ENCODE measurements around the gene FAM210A. TPM values are rescaled to one million over a fixed set of nuclear protein-coding genes. Genes with fewer than 3 reads are reported as not detected.

FAM210A gene
- polyA plus RNA-seq, 2 of the 4 experiments (the other 2 are of a cell fraction) = 17.1 to 26.2 TPM

- POLR2A ChIA-PET = no interaction called here
- TF ChIP-seq ATOH8 (CRISPR knock-in tag; IDR thresholded peaks at IDR 0.05; ENCODE audit: low read depth) = no peak
- TF ChIP-seq EHF (CRISPR knock-in tag; IDR thresholded peaks at IDR 0.05) = no peak
- TF ChIP-seq, protein P1, sequence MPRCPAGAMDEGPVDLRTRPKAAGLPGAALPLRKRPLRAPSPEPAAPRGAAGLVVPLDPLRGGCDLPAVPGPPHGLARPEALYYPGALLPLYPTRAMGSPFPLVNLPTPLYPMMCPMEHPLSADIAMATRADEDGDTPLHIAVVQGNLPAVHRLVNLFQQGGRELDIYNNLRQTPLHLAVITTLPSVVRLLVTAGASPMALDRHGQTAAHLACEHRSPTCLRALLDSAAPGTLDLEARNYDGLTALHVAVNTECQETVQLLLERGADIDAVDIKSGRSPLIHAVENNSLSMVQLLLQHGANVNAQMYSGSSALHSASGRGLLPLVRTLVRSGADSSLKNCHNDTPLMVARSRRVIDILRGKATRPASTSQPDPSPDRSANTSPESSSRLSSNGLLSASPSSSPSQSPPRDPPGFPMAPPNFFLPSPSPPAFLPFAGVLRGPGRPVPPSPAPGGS (IDR thresholded peaks at IDR 0.05) = no peak
- no peak for TF ChIP-seq CHD4 (IDR thresholded peaks at IDR 0.05; ENCODE audit: borderline replicate concordance)
- TF ChIP-seq, protein P2, sequence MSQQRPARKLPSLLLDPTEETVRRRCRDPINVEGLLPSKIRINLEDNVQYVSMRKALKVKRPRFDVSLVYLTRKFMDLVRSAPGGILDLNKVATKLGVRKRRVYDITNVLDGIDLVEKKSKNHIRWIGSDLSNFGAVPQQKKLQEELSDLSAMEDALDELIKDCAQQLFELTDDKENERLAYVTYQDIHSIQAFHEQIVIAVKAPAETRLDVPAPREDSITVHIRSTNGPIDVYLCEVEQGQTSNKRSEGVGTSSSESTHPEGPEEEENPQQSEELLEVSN (IDR thresholded peaks at IDR 0.05; ENCODE audit: borderline replicate concordance, low read depth) = no peak
- no peak overlapping the region for H3K4me3 ChIP-seq
- no peak overlapping the region for H3K4me2 ChIP-seq
- peaks cover 5% of the 10 kb centered on the region; the same call in 1 of the 3 replicates for H3K4me1 ChIP-seq
- no peak overlapping the region for H3K27ac ChIP-seq
- CTCF ChIA-PET = interaction anchor here (1.8 kb wide), 1 partner anchor 409 kb away, joined by 6 read pairs; no protein-coding TSS in a partner anchor
- 87% methylated on average over 6 of the region's 10 CpGs for WGBS (ENCODE audit: missing lambda C conversion rate)
- no peaks in the 10 kb centered on the region for H3K9me3 ChIP-seq
- FAIRE-seq (no peak), DNase-seq (ENCODE audit: low read depth in 1 of 2, low spot score in 1 of 2) (no peak), ATAC-seq (no peak)
Observed at GRCh38 chr18:13625355-13625754, 101.0 kb downstream of the FAM210A start.

- Histone ChIP-seq H3K4me3 (no peak overlapping the region), H3K4me1 (peaks cover 2% of the 10 kb centered on the region; the same call in 1 of the 3 replicates), H3K4me2 (no peak overlapping the region), H3K27ac (no peak overlapping the region), H3K9me3 (no peaks in the 10 kb centered on the region)
- WGBS (ENCODE audit: missing lambda C conversion rate) = 85% methylated on average over 5 of the region's 11 CpGs
- ATAC-seq (no peak), DNase-seq (ENCODE audit: low read depth in 1 of 2, low spot score in 1 of 2) (no peak), FAIRE-seq (no peak)
- POLR2A ChIA-PET = no interaction called here
- no peak for TF ChIP-seq REST (IDR thresholded peaks at IDR 0.05)
- no peak for TF ChIP-seq NR3C1 (IDR thresholded peaks at IDR 0.05)
- no peak for TF ChIP-seq ZSCAN20 (CRISPR knock-in tag; IDR thresholded peaks at IDR 0.05)
- CTCF ChIA-PET = no interaction called here
Observed at GRCh38 chr18:13624563-13625237, 101.7 kb downstream of the FAM210A start.

- Histone ChIP-seq H3K4me3 (no peak overlapping the region), H3K4me1 (no peaks in the 10 kb centered on the region), H3K9me3 (no peaks in the 10 kb centered on the region), H3K4me2 (no peak overlapping the region), H3K27ac (no peak overlapping the region)
- ATAC-seq = no peak
- no peak for FAIRE-seq
- DNase-seq (ENCODE audit: low read depth in 1 of 2, low spot score in 1 of 2) = no peak
- CTCF ChIA-PET = interaction anchor here (0.7 to 1.8 kb wide), 2 partner anchors 66 to 75 kb away, joined by 3 to 4 read pairs; no protein-coding TSS in a partner anchor
- WGBS (ENCODE audit: missing lambda C conversion rate) = 78% methylated on average over 10 of the region's 13 CpGs
- POLR2A ChIA-PET = no interaction called here
- no peak for TF ChIP-seq FOSL2 (IDR thresholded peaks at IDR 0.05)
- TF ChIP-seq FOSL2 (CRISPR knock-in tag; IDR thresholded peaks at IDR 0.05) = no peak
- no peak for TF ChIP-seq FOXS1 (CRISPR knock-in tag; IDR thresholded peaks at IDR 0.05)
- no peak for TF ChIP-seq SREBF2 (IDR thresholded peaks at IDR 0.05)
- no peak for TF ChIP-seq TFCP2L1 (CRISPR knock-in tag; IDR thresholded peaks at IDR 0.05)
- TF ChIP-seq SMC3 (IDR thresholded peaks at IDR 0.05) = no peak
- TF ChIP-seq TP53 (CRISPR knock-in tag; IDR thresholded peaks at IDR 0.05) = no peak
- no peak for TF ChIP-seq RCOR1 (IDR thresholded peaks at IDR 0.05; ENCODE audit: low read depth, low read length)
- TF ChIP-seq ZNF302 (CRISPR knock-in tag; IDR thresholded peaks at IDR 0.05) = no peak
- TF ChIP-seq KDM1A (IDR thresholded peaks at IDR 0.05; ENCODE audit: low read depth) = no peak
- TF ChIP-seq JUN (IDR thresholded peaks at IDR 0.05) = no peak
- TF ChIP-seq HDAC2 (IDR thresholded peaks at IDR 0.05) = no peak
- no peak for TF ChIP-seq PBX3 (IDR thresholded peaks at IDR 0.05)
- TF ChIP-seq ATOH8 (CRISPR knock-in tag; IDR thresholded peaks at IDR 0.05; ENCODE audit: low read depth) = no peak
- no peak for TF ChIP-seq FOSB (CRISPR knock-in tag; IDR thresholded peaks at IDR 0.05)
- TF ChIP-seq, protein P3, sequence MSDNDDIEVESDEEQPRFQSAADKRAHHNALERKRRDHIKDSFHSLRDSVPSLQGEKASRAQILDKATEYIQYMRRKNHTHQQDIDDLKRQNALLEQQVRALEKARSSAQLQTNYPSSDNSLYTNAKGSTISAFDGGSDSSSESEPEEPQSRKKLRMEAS (IDR thresholded peaks at IDR 0.05) = no peak
Observed at GRCh38 chr18:13623871-13624270, 102.5 kb downstream of the FAM210A start.
